Measurements from ENCODE around the gene SMARCA2. TPM values are rescaled to one million over a fixed set of nuclear protein-coding genes. Genes with fewer than 3 reads are reported as not detected.

Gene SMARCA2
- total RNA-seq, 4 donors from 2014 or later: 84.8 to 164 (median 91.6) TPM

- no peak for DNase-seq (ENCODE audit: low spot score)
- peak; percentile 85 for ATAC-seq (ENCODE audit: low FRiP score)
- no peak for TF ChIP-seq CTCF (IDR thresholded peaks at IDR 0.05)
These were observed 212.2 kb downstream of the SMARCA2 start for GRCh38 chr9:2227144-2227867.

DNA sequence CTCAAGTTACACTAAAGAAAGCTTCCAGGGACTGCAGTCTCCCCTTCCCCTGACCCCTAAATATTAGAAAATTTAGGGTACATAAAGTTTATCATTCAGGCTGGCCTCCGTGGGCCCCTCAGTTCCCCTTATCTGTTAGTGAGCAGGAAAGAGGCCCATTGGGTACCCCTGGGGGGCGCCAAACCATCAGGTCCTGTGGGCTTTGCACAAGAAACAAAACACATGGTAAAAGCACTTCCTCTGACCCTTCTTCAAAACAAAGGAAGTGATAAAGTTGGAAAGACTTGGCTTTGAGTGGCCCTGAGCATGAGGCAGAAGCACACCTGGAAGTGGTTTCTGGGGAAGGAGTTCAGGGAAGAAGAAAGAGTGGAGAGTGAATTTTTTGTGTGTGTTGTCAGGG is 213.0 kb downstream of the SMARCA2 start:
- no peak for DNase-seq (ENCODE audit: low spot score)
- no peak for ATAC-seq (ENCODE audit: low FRiP score)
- no peak for TF ChIP-seq CTCF (IDR thresholded peaks at IDR 0.05)

- no peak for TF ChIP-seq CTCF (IDR thresholded peaks at IDR 0.05)
- DNase-seq (ENCODE audit: low spot score) (no peak), ATAC-seq (ENCODE audit: low FRiP score) (no peak)
These were observed 213.5 kb downstream of the SMARCA2 start for GRCh38 chr9:2228641-2229040.

GRCh38 chr9:2229109-2229721 is 214.1 kb downstream of the SMARCA2 start:
- DNase-seq (ENCODE audit: low spot score) (no peak), ATAC-seq (ENCODE audit: low FRiP score) (no peak)
- no peak for TF ChIP-seq CTCF (IDR thresholded peaks at IDR 0.05)

- ATAC-seq (ENCODE audit: low FRiP score): no peak
- no peak for TF ChIP-seq CTCF (IDR thresholded peaks at IDR 0.05)
- DNase-seq (ENCODE audit: low spot score): no peak
These were observed 215.2 kb downstream of the SMARCA2 start for GRCh38 chr9:2230362-2230761.

DNA sequence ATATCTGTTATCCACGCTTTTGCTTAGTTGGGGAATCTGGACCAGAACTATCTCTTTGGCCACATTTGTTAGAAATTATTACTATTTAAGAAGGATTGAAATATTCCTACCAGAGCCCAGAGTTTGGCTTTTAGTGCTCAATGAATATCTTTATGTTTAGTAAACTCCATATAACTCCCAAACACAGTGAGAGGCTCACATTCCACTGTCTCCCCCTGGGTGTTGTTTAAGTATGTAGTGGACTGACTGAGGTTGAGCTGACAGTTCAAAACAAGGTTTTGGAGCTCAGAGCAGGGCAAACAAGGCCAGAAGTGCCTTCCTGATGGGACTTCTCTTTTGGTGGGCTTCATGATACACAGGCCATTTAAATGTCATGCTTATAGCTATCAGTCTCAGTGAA is 216.0 kb downstream of the SMARCA2 start:
- TF ChIP-seq CTCF (IDR thresholded peaks at IDR 0.05): no peak
- DNase-seq (ENCODE audit: low spot score): no peak
- no peak for ATAC-seq (ENCODE audit: low FRiP score)

DNA sequence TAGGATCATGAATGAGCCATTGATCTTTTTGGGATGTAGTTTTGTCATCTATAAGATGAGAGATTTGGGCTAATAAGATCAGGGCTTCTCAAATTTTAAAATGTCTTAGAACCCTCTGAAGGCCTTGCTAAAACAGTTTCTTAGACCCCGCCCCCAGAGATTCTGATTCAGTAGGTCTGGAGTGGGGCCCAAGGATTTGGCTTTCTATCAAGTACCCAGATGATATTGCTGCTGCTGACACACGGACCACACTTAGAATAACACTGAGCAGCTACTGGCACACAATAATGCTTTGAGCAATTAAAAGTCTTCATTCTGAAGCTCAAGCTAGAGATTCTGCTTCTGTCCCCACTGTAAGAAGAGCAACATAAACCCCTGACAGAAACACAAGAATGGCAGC is 216.7 kb downstream of the SMARCA2 start:
- DNase-seq (ENCODE audit: low spot score): no peak
- ATAC-seq (ENCODE audit: low FRiP score): peak; percentile 43
- TF ChIP-seq CTCF (IDR thresholded peaks at IDR 0.05): no peak

All from omental fat pad (tissue), 4 donors.